Fibroblast of lung (primary cell): Measurements from ENCODE around the gene TENT5C. TPM values are rescaled to one million over a fixed set of nuclear protein-coding genes. Genes with fewer than 3 reads are reported as not detected.
A peak's percentile ranks its signal among the peaks of the same experiment; 100 is the strongest.

Experiments
- DNase-seq, 2 donors: peaks; one replicate each; pipeline versions ENCODE4 v3.0.0 to v3.0.0-alpha.2; 2010; ENCODE audit warnings: low read depth in 2 of 2
- H2AFZ ChIP-seq: 2 replicates; pipeline ENCODE4 v1.5.1; 2012; ENCODE audit warnings: low read length, control low read depth, inconsistent platforms
- H3K27ac ChIP-seq: 2 replicates; pipeline ENCODE4 v1.5.1; 2011; ENCODE audit warnings: low read length, control low read depth; ENCODE audit not compliant: insufficient read depth
- H3K27me3 ChIP-seq: 2 replicates; pipeline ENCODE4 v1.5.1; 2011; ENCODE audit warnings: mild to moderate bottlenecking, low read length; ENCODE audit not compliant: control insufficient read depth, insufficient read depth
- H3K36me3 ChIP-seq: 2 replicates; pipeline ENCODE4 v1.5.1; 2011; ENCODE audit warnings: low read length; ENCODE audit not compliant: control insufficient read depth, insufficient read depth
- H3K4me1 ChIP-seq: 2 replicates; pipeline ENCODE4 v1.5.1; 2011; ENCODE audit warnings: low read length; ENCODE audit not compliant: control insufficient read depth, insufficient read depth; ENCODE audit errors: extremely low read depth
- H3K4me2 ChIP-seq: 2 replicates; pipeline ENCODE4 v1.5.1; 2011; ENCODE audit warnings: low read length, control low read depth; ENCODE audit not compliant: insufficient read depth; ENCODE audit errors: extremely low read depth
- H3K4me3 ChIP-seq, 4 experiments: fragments of 200-600 bp in 1 of 4; sonication (generic) in 1 of 4; replicated peaks in 1 of 4; 2 replicates each; pipeline ENCODE4 v1.5.1; 2011 to 2016; ENCODE audit warnings: low read length in 4 of 4, low read depth in 3 of 4, mild to moderate bottlenecking in 3 of 4, control low read depth in 2 of 4, inconsistent platforms in 1 of 4, mixed read lengths in 1 of 4; ENCODE audit not compliant: insufficient read depth in 1 of 4; ENCODE audit errors: control extremely low read depth in 1 of 4
- H3K79me2 ChIP-seq: 2 replicates; pipeline ENCODE4 v1.5.1; 2012; ENCODE audit warnings: mild to moderate bottlenecking, low read length, inconsistent platforms; ENCODE audit not compliant: control insufficient read depth, insufficient read depth
- H3K9ac ChIP-seq: 2 replicates; pipeline ENCODE4 v1.5.1; 2011; ENCODE audit warnings: mild to moderate bottlenecking, low read length, control low read depth; ENCODE audit not compliant: insufficient read depth
- H3K9me3 ChIP-seq: 2 replicates; pipeline ENCODE4 v1.5.1; 2012; ENCODE audit warnings: low read depth, low read length; ENCODE audit not compliant: control insufficient read depth, insufficient read depth
- H4K20me1 ChIP-seq: 2 replicates; pipeline ENCODE4 v1.5.1; 2011; ENCODE audit warnings: low read length; ENCODE audit not compliant: control insufficient read depth, insufficient read depth; ENCODE audit errors: extremely low read depth
- CTCF ChIP-seq, 2 donors: IDR thresholded peaks in 1 of 2; conservative IDR thresholded peaks in 1 of 2; 1 replicate in 1 of 2; 2 replicates in 1 of 2; pipeline ENCODE4 v1.5.1; 2011 to 2012; ENCODE audit warnings: low read length in 2 of 2, control low read depth in 1 of 2, inconsistent platforms in 1 of 2, low read depth in 1 of 2, mild to moderate bottlenecking in 1 of 2
- EZH2 ChIP-seq: IDR thresholded peaks from 2 replicates; pipeline ENCODE4 v1.5.1; 2012; ENCODE audit warnings: low read length, control low read depth, mild to moderate bottlenecking; ENCODE audit errors: missing control alignments
- polyA plus RNA-seq, 2 donors: library from polyadenylated mRNA; depleted of rRNA in 1 of 2; stranded (reverse) in 1 of 2; unstranded in 1 of 2; fragments of >200 nt; gene quantifications; 2 replicates each; pipeline ENCODE4 v1.2.1, GENCODE V29; 2011 to 2012; ENCODE audit warnings: missing spikeins in 1 of 2
- total RNA-seq: library from RNA; depleted of rRNA; stranded (reverse); fragments of >200 nt; gene quantifications from 2 replicates; pipeline ENCODE4 v1.2.1, GENCODE V29; 2014

Gene TENT5C
- total and polyA plus RNA-seq, 2 donors (not counting 1 experiment from before 2014, with no cell fraction given): 4.2 to 8.1 TPM

- H3K4me3 ChIP-seq: no peak overlapping the region
- no peaks in the 10 kb centered on the region for H3K4me1 ChIP-seq
- H3K4me2 ChIP-seq: no peak overlapping the region
- no peak for DNase-seq
- no peaks in the 10 kb centered on the region for H3K79me2 ChIP-seq
- H3K27ac ChIP-seq: no peak overlapping the region
- H2AFZ ChIP-seq: no peak overlapping the region
- peaks cover 7% of the 10 kb centered on the region for H3K27me3 ChIP-seq
- H3K9me3 ChIP-seq: no peaks in the 10 kb centered on the region
- no peak for TF ChIP-seq EZH2
- TF ChIP-seq CTCF (conservative IDR thresholded peaks at IDR 0.05 in 1 of 2, IDR thresholded peaks at IDR 0.05 in 1 of 2; ENCODE audit: low read depth in 1 of 2, low read length in 2 of 2): no peak
- no peaks in the 10 kb centered on the region for H3K36me3 ChIP-seq
- H3K9ac ChIP-seq: no peak overlapping the region
- H4K20me1 ChIP-seq: no peaks in the 10 kb centered on the region
Observed at GRCh38 chr1:117641536-117641935, 35.7 kb downstream of the TENT5C start.

- no peaks in the 10 kb centered on the region for H3K79me2 ChIP-seq
- no peaks in the 10 kb centered on the region for H3K36me3 ChIP-seq
- no peak overlapping the region for H3K4me3 ChIP-seq
- H3K27ac ChIP-seq: no peak overlapping the region
- no peak overlapping the region for H3K9ac ChIP-seq
- H3K9me3 ChIP-seq: no peaks in the 10 kb centered on the region
- H3K4me1 ChIP-seq: no peaks in the 10 kb centered on the region
- peaks cover 7% of the 10 kb centered on the region for H3K27me3 ChIP-seq
- TF ChIP-seq CTCF (conservative IDR thresholded peaks at IDR 0.05 in 1 of 2, IDR thresholded peaks at IDR 0.05 in 1 of 2; ENCODE audit: low read depth in 1 of 2, low read length in 2 of 2): no peak
- TF ChIP-seq EZH2: no peak
- DNase-seq: peak in 1 of 2 donors; percentile 13
- H2AFZ ChIP-seq: no peak overlapping the region
- H4K20me1 ChIP-seq: no peaks in the 10 kb centered on the region
- no peak overlapping the region for H3K4me2 ChIP-seq
Observed at GRCh38 chr1:117642963-117643362, 37.1 kb downstream of the TENT5C start.

- Histone ChIP-seq H3K4me2 (no peak overlapping the region), H3K4me1 (no peaks in the 10 kb centered on the region)
Observed at GRCh38 chr1:117643601-117644000, 37.8 kb downstream of the TENT5C start.

More at GRCh38 chr1:117643601-117644000, 37.8 kb downstream of the TENT5C start:
- Histone ChIP-seq H3K4me3 (no peak overlapping the region), H3K27me3 (peaks cover 3% of the 10 kb centered on the region), H3K9me3 (no peaks in the 10 kb centered on the region), H3K79me2 (no peaks in the 10 kb centered on the region), H3K36me3 (no peaks in the 10 kb centered on the region), H3K9ac (no peak overlapping the region), H4K20me1 (no peaks in the 10 kb centered on the region), H3K27ac (no peak overlapping the region), H2AFZ (no peak overlapping the region)
- DNase-seq: no peak
- no peak for TF ChIP-seq EZH2
- TF ChIP-seq CTCF (conservative IDR thresholded peaks at IDR 0.05 in 1 of 2, IDR thresholded peaks at IDR 0.05 in 1 of 2; ENCODE audit: low read depth in 1 of 2, low read length in 2 of 2): no peak
